GM21447 (cell line): ENCODE results near the gene AP3S2.
A peak's percentile ranks its signal among the peaks of the same experiment; 100 is the strongest.
"Not testable (repeated sequence)": the region's sequence is repeated elsewhere in the genome, so short reads cannot be mapped to it uniquely, and the experiment has no call there.

ENCODE experiments used
- ATAC-seq: cut with Tn5 transposase; IDR thresholded peaks from one replicate; pipeline ENCODE4 v1.9.1; 2021; ENCODE audit not compliant: unreplicated experiment

The AP3S2 gene

GRCh38 chr15:89903858-89904130, 10.0 kb upstream of the AP3S2 start:
- no peak for ATAC-seq

- ATAC-seq = no peak
Observed at GRCh38 chr15:89903015-89903857, 9.4 kb upstream of the AP3S2 start.

GRCh38 chr15:89900849-89901248, 7.1 kb upstream of the AP3S2 start:
- no peak for ATAC-seq

- no peak for ATAC-seq
Observed at GRCh38 chr15:89899951-89900567, 6.3 kb upstream of the AP3S2 start.

- no peak for ATAC-seq
Observed at GRCh38 chr15:89899295-89899945, 5.6 kb upstream of the AP3S2 start.

- ATAC-seq = no peak
Observed at GRCh38 chr15:89898614-89899294, 5.0 kb upstream of the AP3S2 start.

GRCh38 chr15:89898146-89898545, 4.4 kb upstream of the AP3S2 start:
- no peak for ATAC-seq

GRCh38 chr15:89893027-89893426, 767 bp downstream of the AP3S2 start:
- ATAC-seq = no peak

GRCh38 chr15:89888214-89888804, 5.5 kb downstream of the AP3S2 start:
- ATAC-seq = no peak

- ATAC-seq = no peak
Observed at GRCh38 chr15:89885611-89886010, 8.2 kb downstream of the AP3S2 start.

- ATAC-seq = not testable (repeated sequence)
Observed at GRCh38 chr15:89885179-89885578, 8.6 kb downstream of the AP3S2 start.

GRCh38 chr15:89883518-89883917, 10.3 kb downstream of the AP3S2 start:
- ATAC-seq = no peak

- no peak for ATAC-seq
Observed at GRCh38 chr15:89880727-89881126, 13.1 kb downstream of the AP3S2 start.

GRCh38 chr15:89878323-89878722, 15.5 kb downstream of the AP3S2 start:
- ATAC-seq = no peak

- no peak for ATAC-seq
Observed at GRCh38 chr15:89877083-89877425, 16.7 kb downstream of the AP3S2 start.

GRCh38 chr15:89876396-89877082, 17.3 kb downstream of the AP3S2 start:
- no peak for ATAC-seq

GRCh38 chr15:89875741-89876140, 18.1 kb downstream of the AP3S2 start:
- ATAC-seq = no peak

GRCh38 chr15:89874926-89875564, 18.7 kb downstream of the AP3S2 start:
- peak; percentile 76 for ATAC-seq

- no peak for ATAC-seq
Observed at GRCh38 chr15:89870688-89871288, 23.0 kb downstream of the AP3S2 start.

- no peak for ATAC-seq
Observed at GRCh38 chr15:89870006-89870405, 23.8 kb downstream of the AP3S2 start.
